Measurements from ENCODE around the gene AP2B1.

Gene AP2B1

DNA sequence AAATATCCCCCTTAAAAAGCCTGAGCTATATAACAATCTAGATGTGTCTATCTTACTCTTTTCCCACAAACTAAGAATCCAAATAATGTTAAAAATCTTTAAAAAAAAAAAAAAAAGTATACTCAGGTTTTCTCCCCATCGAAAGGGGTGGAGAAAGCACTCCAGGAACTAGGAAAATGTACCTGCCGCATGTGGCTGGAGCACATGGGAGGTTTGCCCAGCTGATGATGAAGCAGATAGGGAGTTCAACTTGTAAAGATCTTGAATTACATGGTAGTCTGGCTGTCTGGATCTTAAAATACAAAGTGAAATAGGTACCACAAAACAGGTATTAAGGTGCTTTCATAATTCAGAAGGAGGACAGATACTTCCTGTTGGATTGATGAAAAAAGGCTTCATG, 17.7 kb upstream of the AP2B1 start:
- DNase-seq (ENCODE audit: low read depth): no peak
- peak overlapping the region; percentile 100 for H3K4me3 ChIP-seq (ENCODE audit: low read depth, low read length)
- TF ChIP-seq, protein P1, sequence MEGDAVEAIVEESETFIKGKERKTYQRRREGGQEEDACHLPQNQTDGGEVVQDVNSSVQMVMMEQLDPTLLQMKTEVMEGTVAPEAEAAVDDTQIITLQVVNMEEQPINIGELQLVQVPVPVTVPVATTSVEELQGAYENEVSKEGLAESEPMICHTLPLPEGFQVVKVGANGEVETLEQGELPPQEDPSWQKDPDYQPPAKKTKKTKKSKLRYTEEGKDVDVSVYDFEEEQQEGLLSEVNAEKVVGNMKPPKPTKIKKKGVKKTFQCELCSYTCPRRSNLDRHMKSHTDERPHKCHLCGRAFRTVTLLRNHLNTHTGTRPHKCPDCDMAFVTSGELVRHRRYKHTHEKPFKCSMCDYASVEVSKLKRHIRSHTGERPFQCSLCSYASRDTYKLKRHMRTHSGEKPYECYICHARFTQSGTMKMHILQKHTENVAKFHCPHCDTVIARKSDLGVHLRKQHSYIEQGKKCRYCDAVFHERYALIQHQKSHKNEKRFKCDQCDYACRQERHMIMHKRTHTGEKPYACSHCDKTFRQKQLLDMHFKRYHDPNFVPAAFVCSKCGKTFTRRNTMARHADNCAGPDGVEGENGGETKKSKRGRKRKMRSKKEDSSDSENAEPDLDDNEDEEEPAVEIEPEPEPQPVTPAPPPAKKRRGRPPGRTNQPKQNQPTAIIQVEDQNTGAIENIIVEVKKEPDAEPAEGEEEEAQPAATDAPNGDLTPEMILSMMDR (IDR thresholded peaks at IDR 0.05; ENCODE audit: control insufficient read depth, extremely low read depth, insufficient read depth): no peak

DNA sequence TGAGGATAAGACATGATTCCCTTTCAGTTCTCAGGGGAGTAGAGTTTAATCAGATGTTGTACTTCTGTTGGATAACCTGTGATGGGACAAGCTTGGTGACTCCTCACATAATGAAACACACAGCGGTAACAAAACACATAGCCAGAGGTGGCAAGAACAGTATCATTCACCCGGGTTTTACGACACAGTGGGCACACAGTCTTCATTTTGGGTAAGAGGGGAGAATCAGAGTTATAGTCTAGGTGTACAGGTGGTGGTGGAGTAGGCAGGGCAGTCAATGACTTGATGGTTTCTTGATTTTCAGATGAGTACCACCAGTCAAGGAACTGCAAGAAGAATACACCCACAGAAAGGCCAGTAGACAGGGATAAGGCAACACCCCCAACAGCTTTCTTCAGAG, 11.4 kb upstream of the AP2B1 start:
- no peak for DNase-seq (ENCODE audit: low read depth)
- no peak overlapping the region for H3K4me3 ChIP-seq (ENCODE audit: low read depth, low read length)

DNA sequence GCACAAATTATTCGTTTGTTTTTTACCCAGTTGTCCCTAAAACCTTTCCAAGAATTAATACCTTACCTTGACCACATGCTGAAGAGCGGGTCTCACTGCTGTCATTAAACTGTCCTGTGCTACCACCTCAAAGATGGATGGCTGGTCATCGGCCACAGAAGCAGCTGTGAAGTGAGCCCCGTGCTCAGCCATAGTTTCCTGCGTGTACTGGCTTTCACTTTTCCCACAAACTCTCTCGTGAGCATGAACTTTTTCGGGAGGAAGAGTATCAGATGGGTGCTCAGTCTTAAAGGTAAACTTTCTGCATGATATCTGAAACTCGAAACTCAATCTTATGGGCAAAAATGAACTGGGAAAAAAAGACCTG, 9.3 kb upstream of the AP2B1 start:
- TF ChIP-seq, protein P1 (IDR thresholded peaks at IDR 0.05; ENCODE audit: control insufficient read depth, extremely low read depth, insufficient read depth): no peak
- peak overlapping the region; percentile 87 for H3K4me3 ChIP-seq (ENCODE audit: low read depth, low read length)
- no peak for DNase-seq (ENCODE audit: low read depth)

More for the DNA sequence above, 11.4 kb upstream of the AP2B1 start:
- TF ChIP-seq, protein P1 (IDR thresholded peaks at IDR 0.05; ENCODE audit: control insufficient read depth, extremely low read depth, insufficient read depth): no peak

DNA sequence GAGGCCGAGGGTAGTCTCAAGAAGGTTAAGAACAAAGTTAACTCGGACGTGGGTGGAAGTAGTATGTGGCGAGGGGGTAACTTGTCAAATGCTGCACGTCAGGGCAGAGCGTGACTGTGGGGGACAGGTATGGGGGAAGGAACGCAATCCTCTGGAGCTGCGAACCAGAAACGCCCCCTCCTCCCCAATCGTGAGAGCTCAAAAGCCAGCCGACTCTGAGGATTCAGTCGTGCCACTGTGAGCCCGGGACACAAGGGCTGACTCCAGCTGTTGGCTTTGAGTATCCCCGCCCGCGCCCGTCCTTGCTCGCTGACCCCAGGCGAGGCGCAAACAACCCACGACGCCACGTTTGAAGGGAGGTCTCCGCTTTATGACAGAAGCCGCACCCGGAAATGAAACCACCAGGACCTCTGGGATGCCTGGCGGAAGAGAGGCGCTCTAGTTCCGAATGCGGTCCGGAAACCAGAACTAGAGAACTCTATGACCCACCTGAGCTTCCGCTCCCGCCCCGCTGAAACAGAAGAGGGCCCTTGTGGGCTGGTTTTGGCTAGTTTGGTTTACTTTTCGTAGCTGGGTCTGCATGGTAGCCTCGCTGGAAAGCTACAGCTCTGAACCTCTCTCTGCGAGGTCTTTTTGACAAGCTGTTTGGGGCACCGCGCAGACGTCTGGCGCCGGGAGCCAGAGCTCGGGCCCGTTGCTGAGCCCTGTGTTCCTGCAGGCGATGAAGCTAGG, 8.8 kb upstream of the AP2B1 start, which contains the start of gene PEX12:
PEX12 (minus strand) TSS at position 375 of the 732 bp plus-strand sequence. CDS start 550 bp downstream, outside the sequence.
- peak within 1 kb of the TSS; percentile 87 for H3K4me3 ChIP-seq (ENCODE audit: low read depth, low read length)
- TF ChIP-seq, protein P1 (IDR thresholded peaks at IDR 0.05; ENCODE audit: control insufficient read depth, extremely low read depth, insufficient read depth): no peak
- DNase-seq (ENCODE audit: low read depth): peak; percentile 66

DNA sequence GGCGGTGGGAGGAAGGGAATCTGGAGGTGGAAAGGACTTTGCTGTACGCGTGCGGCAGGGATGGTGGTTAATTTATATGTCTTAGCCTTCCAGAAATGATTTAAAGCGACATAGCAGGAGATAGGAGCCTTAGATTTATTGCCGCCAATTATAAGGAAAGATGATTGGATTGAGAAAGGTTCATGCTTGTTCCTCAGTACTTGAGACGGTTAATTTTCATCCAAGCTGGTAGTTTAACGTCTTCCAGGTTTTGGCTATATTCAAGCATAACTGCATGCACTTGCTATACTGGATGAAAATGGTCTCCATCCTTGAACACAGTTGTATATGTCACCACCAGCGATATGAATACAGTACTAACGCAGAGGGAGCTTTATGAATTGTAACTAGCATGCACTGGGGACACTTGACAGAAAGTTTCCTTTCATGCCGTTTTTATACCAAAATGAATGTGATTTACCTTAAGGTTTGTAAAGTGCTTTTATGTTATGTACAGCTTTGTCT, 8.1 kb upstream of the AP2B1 start:
- peak overlapping the region; percentile 87 for H3K4me3 ChIP-seq (ENCODE audit: low read depth, low read length)
- DNase-seq (ENCODE audit: low read depth): no peak
- TF ChIP-seq, protein P1 (IDR thresholded peaks at IDR 0.05; ENCODE audit: control insufficient read depth, extremely low read depth, insufficient read depth): no peak

DNA sequence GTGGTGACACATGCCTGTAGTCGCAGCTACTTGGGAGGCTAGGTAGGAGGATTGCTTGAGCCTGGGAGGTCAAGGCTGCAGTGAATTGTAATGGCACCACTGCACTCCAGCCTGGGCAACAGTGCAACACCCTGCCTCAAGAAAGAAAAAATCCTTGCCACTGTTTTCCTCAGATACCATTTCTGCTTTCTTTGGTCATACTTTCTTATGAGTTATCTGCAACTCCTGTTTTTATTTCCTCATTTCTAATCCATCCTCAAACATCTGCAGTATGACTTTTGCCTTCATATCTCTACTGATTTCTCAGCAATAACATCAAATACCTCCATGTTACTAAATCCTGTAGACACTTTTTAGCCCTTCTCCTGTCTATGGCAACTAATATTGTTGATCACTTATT, 3.1 kb upstream of the AP2B1 start:
- no peak overlapping the region for H3K4me3 ChIP-seq (ENCODE audit: low read depth, low read length)
- TF ChIP-seq, protein P1 (IDR thresholded peaks at IDR 0.05; ENCODE audit: control insufficient read depth, extremely low read depth, insufficient read depth): no peak
- no peak for DNase-seq (ENCODE audit: low read depth)
